HepG2 (cell line): ENCODE results near the gene ANKUB1. TPM values are rescaled to one million over a fixed set of nuclear protein-coding genes. Genes with fewer than 3 reads are reported as not detected.

Experiments used
- ATAC-seq: fragments of 200-7000 bp; cut with Tn5 transposase; 3 replicates; pipeline ENCODE4 v1.9.1; 2020; ENCODE audit warnings: mild to moderate bottlenecking, moderate library complexity
- BruUV-seq: library from RNA; stranded (reverse); fragments of 400-500 nt; replicated peaks from 2 replicates; lab custom pipeline; 2021; lab: Mats Ljungman, UMichigan
- CTCF ChIA-PET: fragments of 300-600 bp; formaldehyde crosslinking; extraction: SDS; loops from one replicate; lab custom pipeline; 2021; ENCODE audit warnings: low total read pairs, inconsistent platforms, low intra/inter-chr PET ratio; lab: Yijun Ruan, JAX
- POLR2A ChIA-PET: fragments of 350-600 bp; sonication (Branson Sonifier 250); formaldehyde crosslinking; loops from one replicate; lab custom pipeline; 2020; ENCODE audit warnings: antibody characterized with exemption, inconsistent platforms; lab: Yijun Ruan, JAX
- DNase-seq: peaks from one replicate; pipeline ENCODE4 v3.0.0-alpha.2; 2015; ENCODE audit warnings: low spot score
- FAIRE-seq: peaks from 3 replicates; lab custom pipeline; 2011; peaks lifted over from hg19 to GRCh38; lab: Jason Lieb, UNC
- H2AFZ ChIP-seq: one replicate; pipeline ENCODE4 v1.6.1; 2011; ENCODE audit warnings: low read length, inconsistent platforms
- H3K27ac ChIP-seq: fragments of 300-600 bp; 3 replicates; pipeline ENCODE4 v1.8.0; 2011; ENCODE audit warnings: mixed run types, mild to moderate bottlenecking, mixed read lengths, low read length, inconsistent platforms; ENCODE audit not compliant: insufficient read depth; ENCODE audit errors: extremely low read length
- H3K27me3 ChIP-seq, 2 experiments: fragments of 200-600 bp in 1 of 2; 2 replicates in 1 of 2; 3 replicates in 1 of 2; pipeline versions ENCODE4 v1.6.0 to v1.8.0; 2011; ENCODE audit warnings: low read length in 2 of 2, mild to moderate bottlenecking in 2 of 2, moderate library complexity in 2 of 2, inconsistent platforms in 1 of 2; ENCODE audit not compliant: insufficient read depth in 2 of 2, control insufficient read depth in 1 of 2
- H3K36me3 ChIP-seq, 2 experiments: fragments of 200-600 bp in 1 of 2; replicated peaks in 1 of 2; 2 replicates in 1 of 2; 3 replicates in 1 of 2; pipeline versions ENCODE4 v1.5.1 to v1.8.0; 2011; ENCODE audit warnings: low read length in 2 of 2, inconsistent platforms in 1 of 2; ENCODE audit not compliant: insufficient read depth in 2 of 2, control insufficient read depth in 1 of 2
- H3K4me1 ChIP-seq: 2 replicates; pipeline ENCODE4 v1.5.1; 2012; ENCODE audit warnings: low read length, inconsistent platforms; ENCODE audit not compliant: insufficient read depth
- H3K4me2 ChIP-seq: 2 replicates; pipeline ENCODE4 v1.6.0; 2011; ENCODE audit warnings: low read depth, low read length, inconsistent platforms
- H3K4me3 ChIP-seq, 3 experiments: fragments of 200-600 bp in 1 of 3; sonication (generic), shearing (Covaris generic) in 1 of 3; replicated peaks in 1 of 3; 2 replicates each; pipeline ENCODE4 v1.5.1; 2011 to 2016; ENCODE audit warnings: low read length in 3 of 3, inconsistent platforms in 2 of 3, low read depth in 2 of 3, mild to moderate bottlenecking in 2 of 3, control low read depth in 1 of 3, mixed read lengths in 1 of 3; ENCODE audit not compliant: insufficient read depth in 1 of 3
- H3K79me2 ChIP-seq: one replicate; pipeline ENCODE4 v1.6.1; 2011; ENCODE audit warnings: low read length, inconsistent platforms; ENCODE audit not compliant: insufficient read depth
- H3K9ac ChIP-seq: 2 replicates; pipeline ENCODE4 v1.6.0; 2011; ENCODE audit warnings: mild to moderate bottlenecking, low read depth, low read length, inconsistent platforms; ENCODE audit not compliant: insufficient read depth
- H3K9me3 ChIP-seq: 2 replicates; pipeline ENCODE4 v1.5.1; 2012; ENCODE audit warnings: mild to moderate bottlenecking, low read length
- H4K20me1 ChIP-seq: 2 replicates; pipeline ENCODE4 v1.6.0; 2011; ENCODE audit warnings: inconsistent platforms, mild to moderate bottlenecking, low read length, moderate library complexity; ENCODE audit not compliant: insufficient read depth
- CCAR2 ChIP-seq: fragments of 200-400 bp; formaldehyde crosslinking; optimal IDR thresholded peaks from 2 replicates; pipeline ENCODE3; 2018; ENCODE audit warnings: low read depth, mild to moderate bottlenecking, low read length, moderate library complexity
- MZF1 ChIP-seq: sonication (generic); formaldehyde crosslinking; IDR thresholded peaks from 2 replicates; pipeline ENCODE4 v1.8.1; 2023; ENCODE audit warnings: mild to moderate bottlenecking, missing genetic modification reagents, borderline replicate concordance
- NRL ChIP-seq: sonication (generic); formaldehyde crosslinking; IDR thresholded peaks from 2 replicates; pipeline ENCODE4 v1.5.0; 2020; ENCODE audit warnings: missing genetic modification reagents, mild to moderate bottlenecking, moderate library complexity, borderline replicate concordance
- TBP ChIP-seq: sonication (generic); formaldehyde crosslinking; IDR thresholded peaks from 2 replicates; pipeline ENCODE4 v1.5.0; 2020; ENCODE audit warnings: missing genetic modification reagents
- ZMYM4 ChIP-seq: sonication (generic); formaldehyde crosslinking; IDR thresholded peaks from 2 replicates; pipeline ENCODE4 v1.8.1; 2023; ENCODE audit warnings: mild to moderate bottlenecking, missing genetic modification reagents
- ZNF230 ChIP-seq: sonication (generic); formaldehyde crosslinking; IDR thresholded peaks from 2 replicates; pipeline ENCODE4 v1.4.0; 2020; ENCODE audit warnings: mild to moderate bottlenecking, missing genetic modification reagents
- ZNF350 ChIP-seq: sonication (generic); formaldehyde crosslinking; IDR thresholded peaks from 2 replicates; pipeline ENCODE4 v1.4.0; 2020; ENCODE audit warnings: mild to moderate bottlenecking, low read depth, missing genetic modification reagents, borderline replicate concordance
- ZNF570 ChIP-seq: sonication (generic); formaldehyde crosslinking; IDR thresholded peaks from 2 replicates; pipeline ENCODE4 v1.4.0; 2020; ENCODE audit warnings: mild to moderate bottlenecking, missing genetic modification reagents, borderline replicate concordance
- ZNF75D ChIP-seq: sonication (generic); formaldehyde crosslinking; IDR thresholded peaks from 2 replicates; pipeline ENCODE4 v1.8.1; 2023; ENCODE audit warnings: missing genetic modification reagents, mild to moderate bottlenecking, borderline replicate concordance
- whole genome bisulfite sequencing: methylation state at CpG from one replicate; pipeline ENCODE4 v1.1.6; 2017; ENCODE audit warnings: low lambda C conversion rate; 5-methylcytosine and 5-hydroxymethylcytosine counted together
- in situ Hi-C: cut with HindIII; loops from 2 replicates; pipeline ENCODE4 v1.10.0; 2017; ENCODE audit warnings: low pct_unique_long_range_greater_than_20kb; ENCODE audit not compliant: extremely low pct_ligation_motif_present
- intact Hi-C: fragments of 100-400 bp; cut with micrococcal nuclease; formaldehyde crosslinking; loops from one replicate; pipeline ENCODE4 v1.10.0; 2022; ENCODE audit not compliant: unreplicated experiment
- polyA plus RNA-seq, 8 experiments: library from polyadenylated mRNA; depleted of rRNA in 3 of 8; stranded (reverse) in 7 of 8; unstranded in 1 of 8; fragments of >200 nt; fragmentation: Illumina TruSeq in 4 of 8; extraction: Trizol in 4 of 8; gene quantifications; 2 replicates each; pipeline versions ENCODE4 v1.2.1 to v1.2.3, GENCODE V29; 2011 to 2016; ENCODE audit warnings: low read depth in 4 of 8, missing spikeins in 1 of 8, mixed read lengths in 1 of 8; ENCODE audit not compliant: insufficient read depth in 1 of 8
- total RNA-seq, 5 experiments: library from RNA; depleted of rRNA; stranded (reverse); fragments of >200 nt; fragmentation: Illumina TruSeq; extraction: Trizol; gene quantifications; 2 replicates each; pipeline ENCODE4 v1.2.3, GENCODE V29; 2016; ENCODE audit warnings: low read depth in 1 of 5
- TF ChIP-seq, protein P1 (sequence below): sonication (generic); formaldehyde crosslinking; IDR thresholded peaks from 2 replicates; pipeline ENCODE4 v1.5.0; 2020; ENCODE audit warnings: missing genetic modification reagents
- TF ChIP-seq, protein P2 (sequence below): sonication (generic); formaldehyde crosslinking; IDR thresholded peaks from 2 replicates; pipeline ENCODE4 v1.8.0; 2022; ENCODE audit warnings: mild to moderate bottlenecking, missing genetic modification reagents, moderate library complexity
- TF ChIP-seq, protein P3 (sequence below): IDR thresholded peaks from 2 replicates; pipeline ENCODE4 v1.6.1; 2012; ENCODE audit warnings: low read depth, low read length, improper control_type of control experiment

The ANKUB1 gene
- total and polyA plus RNA-seq, 2 of the 13 experiments (the other 11 are each of a cell fraction or from before 2014, with no cell fraction given), result not detected

- Histone ChIP-seq H3K36me3 (peaks cover 5 to 19% of the 10 kb centered on the region in 2 experiments; a peak in 4 of 5 replicates), H3K4me3 (peak overlapping the region; percentile 88 to 99 (median 97)), H3K9ac (peak overlapping the region; percentile 86), H3K79me2 (peaks cover 15% of the 10 kb centered on the region), H3K4me2 (peak overlapping the region; percentile 87), H3K27ac (peak overlapping the region; percentile 67), H3K27me3 (no peaks in the 10 kb centered on the region; a peak in 1 of 5 replicates), H3K4me1 (peaks cover 25% of the 10 kb centered on the region), H3K9me3 (no peaks in the 10 kb centered on the region), H2AFZ (peak overlapping the region; percentile 92), H4K20me1 (no peaks in the 10 kb centered on the region)
- no peak for DNase-seq
- FAIRE-seq, result no peak
- ChIA-PET POLR2A (interaction anchor here (0.7 to 0.9 kb wide), 2 partner anchors 110 to 303 kb away, joined by 3 read pairs; no protein-coding TSS in a partner anchor), CTCF (interaction anchor here (1.1 kb wide), 1 partner anchor 221 kb away, joined by 5 read pairs; no protein-coding TSS in a partner anchor)
- no peak for TF ChIP-seq ZNF350 (CRISPR knock-in tag)
- TF ChIP-seq, protein P1, sequence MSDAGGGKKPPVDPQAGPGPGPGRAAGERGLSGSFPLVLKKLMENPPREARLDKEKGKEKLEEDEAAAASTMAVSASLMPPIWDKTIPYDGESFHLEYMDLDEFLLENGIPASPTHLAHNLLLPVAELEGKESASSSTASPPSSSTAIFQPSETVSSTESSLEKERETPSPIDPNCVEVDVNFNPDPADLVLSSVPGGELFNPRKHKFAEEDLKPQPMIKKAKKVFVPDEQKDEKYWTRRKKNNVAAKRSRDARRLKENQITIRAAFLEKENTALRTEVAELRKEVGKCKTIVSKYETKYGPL (CRISPR knock-in tag), result no peak
- TF ChIP-seq, protein P2, sequence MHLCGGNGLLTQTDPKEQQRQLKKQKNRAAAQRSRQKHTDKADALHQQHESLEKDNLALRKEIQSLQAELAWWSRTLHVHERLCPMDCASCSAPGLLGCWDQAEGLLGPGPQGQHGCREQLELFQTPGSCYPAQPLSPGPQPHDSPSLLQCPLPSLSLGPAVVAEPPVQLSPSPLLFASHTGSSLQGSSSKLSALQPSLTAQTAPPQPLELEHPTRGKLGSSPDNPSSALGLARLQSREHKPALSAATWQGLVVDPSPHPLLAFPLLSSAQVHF (CRISPR knock-in tag), result no peak
- no peak for TF ChIP-seq ZMYM4 (CRISPR knock-in tag)
- no peak for TF ChIP-seq CCAR2
- no peak for TF ChIP-seq ZNF570 (CRISPR knock-in tag)
- no peak for TF ChIP-seq TBP
- no peak for TF ChIP-seq ZNF75D (CRISPR knock-in tag)
- TF ChIP-seq ZNF230, result no peak
- no peak for TF ChIP-seq NRL (CRISPR knock-in tag)
- TF ChIP-seq MZF1 (CRISPR knock-in tag), result no peak
- TF ChIP-seq, protein P3, sequence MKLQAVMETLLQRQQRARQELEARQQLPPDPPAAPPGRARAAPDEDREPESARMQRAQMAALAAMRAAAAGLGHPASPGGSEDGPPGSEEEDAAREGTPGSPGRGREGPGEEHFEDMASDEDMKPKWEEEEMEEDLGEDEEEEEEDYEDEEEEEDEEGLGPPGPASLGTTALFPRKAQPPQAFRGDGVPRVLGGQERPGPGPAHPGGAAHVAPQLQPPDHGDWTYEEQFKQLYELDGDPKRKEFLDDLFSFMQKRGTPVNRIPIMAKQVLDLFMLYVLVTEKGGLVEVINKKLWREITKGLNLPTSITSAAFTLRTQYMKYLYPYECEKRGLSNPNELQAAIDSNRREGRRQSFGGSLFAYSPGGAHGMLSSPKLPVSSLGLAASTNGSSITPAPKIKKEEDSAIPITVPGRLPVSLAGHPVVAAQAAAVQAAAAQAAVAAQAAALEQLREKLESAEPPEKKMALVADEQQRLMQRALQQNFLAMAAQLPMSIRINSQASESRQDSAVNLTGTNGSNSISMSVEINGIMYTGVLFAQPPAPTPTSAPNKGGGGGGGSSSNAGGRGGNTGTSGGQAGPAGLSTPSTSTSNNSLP, result no peak
- no TSS peak for BruUV-seq
- no peak for ATAC-seq
- intact Hi-C loops (loop anchor here (5.0 kb wide), 2 partner anchors 61 to 219 kb away; partner anchors contain the start of gene RNF13), in situ Hi-C loops (no loop called here)
- WGBS, result 14% methylated on average over 4 of the region's 4 CpGs
These were observed 40.8 kb downstream of the ANKUB1 start for GRCh38 chr3:149751551-149751950.
